ENCODE data around the gene PHOSPHO1. TPM values are rescaled to one million over a fixed set of nuclear protein-coding genes. Genes with fewer than 3 reads are reported as not detected.
"Not testable (repeated sequence)": the region's sequence is repeated elsewhere in the genome, so short reads cannot be mapped to it uniquely, and the experiment has no call there.

The PHOSPHO1 gene
- total RNA-seq, 2 donors from 2014 or later: 0.55 to 6.3 TPM

DNA sequence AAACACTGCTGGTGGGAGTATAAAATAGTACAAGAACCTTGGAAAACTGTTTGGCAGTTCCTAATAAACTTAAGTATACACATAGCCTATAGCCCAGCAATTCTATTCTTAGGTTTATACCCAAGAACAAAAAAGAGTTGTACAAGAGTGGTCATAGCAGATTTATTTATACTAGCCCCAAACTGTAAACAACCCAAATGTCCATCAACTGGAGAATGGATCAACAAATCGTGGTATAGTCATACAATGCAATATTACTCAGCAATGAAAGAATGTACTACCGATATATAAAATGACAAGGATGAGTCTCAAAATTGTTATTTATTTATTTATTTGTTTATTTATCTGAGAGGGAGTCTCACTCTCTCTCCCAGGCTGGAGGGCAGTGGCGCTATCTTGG, 43.3 kb downstream of the PHOSPHO1 start:
- no peak for DNase-seq (ENCODE audit: low spot score)
- intact Hi-C loops (cut with DNase I): no loop called here
- Histone ChIP-seq H3K36me3 (no peaks in the 10 kb centered on the region), H3K4me1 (replicated peaks) (no peaks in the 10 kb centered on the region), H3K9me3 (no peaks in the 10 kb centered on the region), H3K27me3 (replicated peaks; ENCODE audit: insufficient read depth) (no peaks in the 10 kb centered on the region), H3K27ac (no peak overlapping the region), H3K4me3 (no peak overlapping the region)
- TF ChIP-seq POLR2AphosphoS5 (IDR thresholded peaks at IDR 0.05): no peak
- no peak for TF ChIP-seq POLR2A (IDR thresholded peaks at IDR 0.05)
- TF ChIP-seq CTCF (IDR thresholded peaks at IDR 0.05): no peak
- 91% methylated on average over 3 of the region's 3 CpGs for WGBS

GRCh38 chr17:49185381-49185780, 45.2 kb downstream of the PHOSPHO1 start:
- H3K4me3 ChIP-seq; H3K4me1 ChIP-seq (replicated peaks); intact Hi-C loops (cut with DNase I); H3K36me3 ChIP-seq; H3K27ac ChIP-seq; H3K9me3 ChIP-seq; DNase-seq (ENCODE audit: low spot score); H3K27me3 ChIP-seq (replicated peaks; ENCODE audit: insufficient read depth): not testable (repeated sequence)
- WGBS: 100% methylated on average over 1 of the region's 1 CpG

GRCh38 chr17:49184522-49184921, 46.1 kb downstream of the PHOSPHO1 start:
- not testable (repeated sequence) for H3K27ac ChIP-seq

GRCh38 chr17:49183801-49184200, 46.8 kb downstream of the PHOSPHO1 start:
- 90% methylated on average over 6 of the region's 7 CpGs for WGBS
- no peaks in the 10 kb centered on the region for H3K9me3 ChIP-seq
- H3K4me1 ChIP-seq (replicated peaks): no peaks in the 10 kb centered on the region
- TF ChIP-seq POLR2A (IDR thresholded peaks at IDR 0.05) (no peak), CTCF (IDR thresholded peaks at IDR 0.05) (no peak), POLR2AphosphoS5 (IDR thresholded peaks at IDR 0.05) (no peak)
- H3K4me3 ChIP-seq: no peak overlapping the region
- no peaks in the 10 kb centered on the region for H3K36me3 ChIP-seq
- intact Hi-C loops (cut with DNase I): no loop called here
- H3K27ac ChIP-seq: no peak overlapping the region
- H3K27me3 ChIP-seq (replicated peaks; ENCODE audit: insufficient read depth): no peaks in the 10 kb centered on the region
- no peak for DNase-seq (ENCODE audit: low spot score)

More at GRCh38 chr17:49184522-49184921, 46.1 kb downstream of the PHOSPHO1 start:
- H3K36me3 ChIP-seq; H3K4me1 ChIP-seq (replicated peaks); intact Hi-C loops (cut with DNase I); H3K4me3 ChIP-seq; DNase-seq (ENCODE audit: low spot score); H3K9me3 ChIP-seq; H3K27me3 ChIP-seq (replicated peaks; ENCODE audit: insufficient read depth): not testable (repeated sequence)

- no peak for DNase-seq (ENCODE audit: low spot score)
- no peaks in the 10 kb centered on the region for H3K36me3 ChIP-seq
- no peaks in the 10 kb centered on the region for H3K27me3 ChIP-seq (replicated peaks; ENCODE audit: insufficient read depth)
- intact Hi-C loops (cut with DNase I): no loop called here
- no peak overlapping the region for H3K4me3 ChIP-seq
- no peak overlapping the region for H3K27ac ChIP-seq
- H3K4me1 ChIP-seq (replicated peaks): no peaks in the 10 kb centered on the region
- 81% methylated on average over 5 of the region's 5 CpGs for WGBS
- H3K9me3 ChIP-seq: no peaks in the 10 kb centered on the region
- no peak for TF ChIP-seq POLR2A (IDR thresholded peaks at IDR 0.05)
Measured at GRCh38 chr17:49183341-49183740, 47.2 kb downstream of the PHOSPHO1 start.

- intact Hi-C loops (cut with DNase I): no loop called here
Measured at GRCh38 chr17:49180998-49181635, 49.5 kb downstream of the PHOSPHO1 start.

More at GRCh38 chr17:49180998-49181635, 49.5 kb downstream of the PHOSPHO1 start:
- 67% methylated on average over 6 of the region's 6 CpGs for WGBS
- no peaks in the 10 kb centered on the region for H3K4me1 ChIP-seq (replicated peaks)
- no peaks in the 10 kb centered on the region for H3K9me3 ChIP-seq
- no peaks in the 10 kb centered on the region for H3K36me3 ChIP-seq
- no peak for TF ChIP-seq CTCF (IDR thresholded peaks at IDR 0.05)
- no peak for TF ChIP-seq POLR2A (IDR thresholded peaks at IDR 0.05)
- no peak for TF ChIP-seq POLR2AphosphoS5 (IDR thresholded peaks at IDR 0.05)
- no peak overlapping the region for H3K4me3 ChIP-seq
- H3K27me3 ChIP-seq (replicated peaks; ENCODE audit: insufficient read depth): no peaks in the 10 kb centered on the region
- no peak for DNase-seq (ENCODE audit: low spot score)
- no peak overlapping the region for H3K27ac ChIP-seq

Data from prostate gland (tissue), 2 donors.